Neural progenitor cell (in vitro differentiated cells): Measurements from ENCODE around the gene ZNF8. TPM values are rescaled to one million over a fixed set of nuclear protein-coding genes. Genes with fewer than 3 reads are reported as not detected.
"Not testable (repeated sequence)": the region's sequence is repeated elsewhere in the genome, so short reads cannot be mapped to it uniquely, and the experiment has no call there.

Experiments used
- DNase-seq: peaks from one replicate; pipeline ENCODE4 v3.0.0-alpha.2; 2016; ENCODE audit warnings: low spot score
- H2AFZ ChIP-seq: fragments of 200-600 bp; sonication (generic); replicated peaks from 2 replicates; pipeline ENCODE4 v1.6.1; 2016; ENCODE audit warnings: antibody characterized with exemption
- H3F3A ChIP-seq: fragments of 200-600 bp; sonication (generic); 2 replicates; pipeline ENCODE4 v1.6.1; 2016; ENCODE audit warnings: antibody characterized with exemption, low read depth
- H3K27ac ChIP-seq: fragments of 200-600 bp; sonication (generic); 2 replicates; pipeline ENCODE4 v1.5.1; 2016; ENCODE audit warnings: mild to moderate bottlenecking
- H3K27me3 ChIP-seq: fragments of 200-600 bp; sonication (generic); 2 replicates; pipeline ENCODE4 v1.6.1; 2016; ENCODE audit warnings: mild to moderate bottlenecking, moderate library complexity
- H3K36me3 ChIP-seq: fragments of 200-600 bp; sonication (generic); 2 replicates; pipeline ENCODE4 v1.5.1; 2016
- H3K4me1 ChIP-seq: fragments of 200-600 bp; sonication (generic); 2 replicates; pipeline ENCODE4 v1.6.1; 2016; ENCODE audit warnings: mixed run types
- H3K4me2 ChIP-seq: fragments of 200-600 bp; sonication (generic); 2 replicates; pipeline ENCODE4 v1.6.1; 2016
- H3K4me3 ChIP-seq: fragments of 200-600 bp; sonication (generic); 2 replicates; pipeline ENCODE4 v1.5.1; 2016
- H3K79me2 ChIP-seq: fragments of 200-600 bp; sonication (generic); 2 replicates; pipeline ENCODE4 v1.6.1; 2016; ENCODE audit warnings: low read depth
- H3K9ac ChIP-seq: fragments of 200-600 bp; sonication (generic); 2 replicates; pipeline ENCODE4 v1.6.1; 2016
- H3K9me3 ChIP-seq: fragments of 200-600 bp; sonication (generic); 2 replicates; pipeline ENCODE4 v1.5.1; 2016; ENCODE audit warnings: low read depth
- H4K20me1 ChIP-seq: fragments of 200-600 bp; sonication (generic); 2 replicates; pipeline ENCODE4 v1.6.1; 2016; ENCODE audit warnings: low read depth
- H3K27ac Mint-ChIP-seq: 3 replicates; pipeline ENCODE4 v1.8.0; 2021; ENCODE audit warnings: mixed read lengths
- H3K27me3 Mint-ChIP-seq: 2 replicates; pipeline ENCODE4 v1.8.0; 2022; ENCODE audit warnings: low read depth, mild to moderate bottlenecking, inconsistent platforms, moderate library complexity, mixed read lengths; ENCODE audit not compliant: insufficient read depth
- H3K36me3 Mint-ChIP-seq: 3 replicates; pipeline ENCODE4 v1.8.0; 2021; ENCODE audit warnings: mixed read lengths
- H3K4me1 Mint-ChIP-seq: 3 replicates; pipeline ENCODE4 v1.8.0; 2021; ENCODE audit warnings: mixed read lengths
- H3K4me3 Mint-ChIP-seq: 3 replicates; pipeline ENCODE4 v1.8.0; 2021; ENCODE audit warnings: mild to moderate bottlenecking, moderate library complexity, mixed read lengths
- H3K9me3 Mint-ChIP-seq: 3 replicates; pipeline ENCODE4 v1.8.0; 2020; ENCODE audit warnings: mixed read lengths
- EZH2 ChIP-seq: fragments of 200-600 bp; sonication (generic); IDR thresholded peaks from 2 replicates; pipeline ENCODE4 v1.6.1; 2017; ENCODE audit warnings: antibody characterized with exemption, mild to moderate bottlenecking, moderate library complexity
- EZH2phosphoT487 ChIP-seq: fragments of 200-600 bp; sonication (generic); IDR thresholded peaks from 2 replicates; pipeline ENCODE4 v1.6.1; 2017; ENCODE audit warnings: antibody characterized with exemption
- total RNA-seq: library from RNA; depleted of rRNA; stranded (reverse); fragments of >200 nt; gene quantifications from 2 replicates; pipeline ENCODE4 v1.2.3, GENCODE V29; 2015; ENCODE audit warnings: low replicate concordance
- TF ChIP-seq, protein P1 (sequence below): fragments of 200-600 bp; sonication (generic); IDR thresholded peaks from 2 replicates; pipeline ENCODE4 v1.5.1; 2017; ENCODE audit warnings: antibody characterized with exemption, mild to moderate bottlenecking

Gene ZNF8
- total RNA-seq, 1 donor from 2014 or later: 18.6 TPM

DNA sequence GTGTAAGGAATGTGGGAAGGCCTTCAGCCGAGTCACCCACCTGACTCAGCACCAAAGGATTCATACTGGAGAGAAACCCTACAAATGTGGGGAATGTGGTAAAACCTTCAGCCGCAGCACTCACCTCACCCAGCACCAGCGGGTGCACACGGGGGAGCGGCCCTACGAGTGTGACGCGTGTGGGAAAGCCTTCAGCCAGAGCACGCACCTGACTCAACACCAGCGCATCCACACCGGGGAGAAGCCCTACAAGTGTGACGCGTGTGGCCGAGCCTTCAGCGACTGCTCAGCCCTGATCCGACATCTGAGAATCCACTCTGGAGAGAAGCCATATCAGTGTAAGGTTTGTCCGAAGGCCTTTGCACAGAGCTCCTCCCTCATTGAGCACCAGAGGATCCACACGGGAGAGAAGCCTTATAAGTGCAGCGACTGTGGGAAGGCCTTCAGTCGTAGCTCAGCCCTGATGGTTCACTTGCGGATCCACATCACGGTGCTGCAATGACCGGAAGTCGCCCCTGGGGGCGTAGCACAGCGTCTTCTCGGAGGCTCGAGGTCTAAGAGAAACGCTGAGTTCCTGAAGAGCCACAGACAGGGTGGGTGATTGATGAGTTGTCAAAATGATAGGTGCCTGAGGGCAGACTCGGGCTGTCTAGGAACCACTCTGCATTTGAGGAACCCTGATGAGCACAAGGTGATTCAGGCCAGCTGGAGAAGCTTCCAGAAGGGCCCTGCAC lies 60.2 kb downstream of the ZNF8 start:
- H3F3A ChIP-seq: no peaks in the 10 kb centered on the region
- peaks cover 35% of the 10 kb centered on the region for H3K36me3 Mint-ChIP-seq

DNA sequence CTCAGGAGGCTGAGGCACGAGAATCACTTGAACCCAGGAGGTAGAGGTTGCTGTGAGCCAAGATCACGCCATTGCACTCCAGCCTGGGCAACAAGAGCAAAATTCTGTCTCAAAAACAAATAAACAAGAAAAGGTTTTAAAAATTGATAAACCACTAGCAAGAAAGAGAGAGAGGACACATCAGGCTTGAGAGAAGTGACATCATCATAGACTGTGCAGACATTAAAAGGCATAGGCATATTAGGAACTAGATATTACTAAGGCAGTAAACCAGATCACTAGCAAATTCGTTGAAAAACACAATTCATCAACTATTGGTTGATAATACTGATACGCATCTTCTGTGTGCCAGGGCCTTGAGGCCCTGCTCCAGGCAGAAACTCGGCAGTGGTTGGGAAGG lies 66.8 kb downstream of the ZNF8 start:
- no peak for DNase-seq
- H3K4me3 Mint-ChIP-seq: peak overlapping the region; percentile 88
- Histone ChIP-seq H3K36me3 (no peaks in the 10 kb centered on the region), H4K20me1 (no peaks in the 10 kb centered on the region), H3K9ac (no peak overlapping the region), H3K27me3 (peaks cover 16% of the 10 kb centered on the region), H3K4me1 (peaks cover 6% of the 10 kb centered on the region), H2AFZ (no peak overlapping the region), H3K27ac (no peak overlapping the region), H3K4me2 (no peak overlapping the region), H3K4me3 (no peak overlapping the region), H3K9me3 (no peaks in the 10 kb centered on the region), H3K79me2 (no peaks in the 10 kb centered on the region), H3F3A (no peaks in the 10 kb centered on the region)
- no peak overlapping the region for H3K27ac Mint-ChIP-seq
- H3K4me1 Mint-ChIP-seq: peaks cover 17% of the 10 kb centered on the region
- H3K36me3 Mint-ChIP-seq: peaks cover 12% of the 10 kb centered on the region
- H3K9me3 Mint-ChIP-seq: no peaks in the 10 kb centered on the region
- H3K27me3 Mint-ChIP-seq: peaks cover 17% of the 10 kb centered on the region
- TF ChIP-seq EZH2phosphoT487 (no peak), EZH2 (no peak)
- TF ChIP-seq, protein P1, sequence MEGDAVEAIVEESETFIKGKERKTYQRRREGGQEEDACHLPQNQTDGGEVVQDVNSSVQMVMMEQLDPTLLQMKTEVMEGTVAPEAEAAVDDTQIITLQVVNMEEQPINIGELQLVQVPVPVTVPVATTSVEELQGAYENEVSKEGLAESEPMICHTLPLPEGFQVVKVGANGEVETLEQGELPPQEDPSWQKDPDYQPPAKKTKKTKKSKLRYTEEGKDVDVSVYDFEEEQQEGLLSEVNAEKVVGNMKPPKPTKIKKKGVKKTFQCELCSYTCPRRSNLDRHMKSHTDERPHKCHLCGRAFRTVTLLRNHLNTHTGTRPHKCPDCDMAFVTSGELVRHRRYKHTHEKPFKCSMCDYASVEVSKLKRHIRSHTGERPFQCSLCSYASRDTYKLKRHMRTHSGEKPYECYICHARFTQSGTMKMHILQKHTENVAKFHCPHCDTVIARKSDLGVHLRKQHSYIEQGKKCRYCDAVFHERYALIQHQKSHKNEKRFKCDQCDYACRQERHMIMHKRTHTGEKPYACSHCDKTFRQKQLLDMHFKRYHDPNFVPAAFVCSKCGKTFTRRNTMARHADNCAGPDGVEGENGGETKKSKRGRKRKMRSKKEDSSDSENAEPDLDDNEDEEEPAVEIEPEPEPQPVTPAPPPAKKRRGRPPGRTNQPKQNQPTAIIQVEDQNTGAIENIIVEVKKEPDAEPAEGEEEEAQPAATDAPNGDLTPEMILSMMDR: no peak

More for the DNA sequence above, 60.2 kb downstream of the ZNF8 start:
- peak; percentile 55 for DNase-seq
- no peak overlapping the region for H3K4me3 ChIP-seq
- H3K4me2 ChIP-seq: no peak overlapping the region
- no peaks in the 10 kb centered on the region for H3K4me1 ChIP-seq
- H3K9me3 Mint-ChIP-seq: no peaks in the 10 kb centered on the region
- H3K9ac ChIP-seq: no peak overlapping the region
- TF ChIP-seq, protein P1: peak; percentile 54
- no peak for TF ChIP-seq EZH2phosphoT487
- H3K4me3 Mint-ChIP-seq: no peak overlapping the region
- H3K36me3 ChIP-seq: no peaks in the 10 kb centered on the region
- H2AFZ ChIP-seq: no peak overlapping the region
- H3K27me3 Mint-ChIP-seq: peaks cover 7% of the 10 kb centered on the region
- H3K27me3 ChIP-seq: no peaks in the 10 kb centered on the region
- H3K4me1 Mint-ChIP-seq: no peaks in the 10 kb centered on the region
- H3K27ac ChIP-seq: no peak overlapping the region
- no peak overlapping the region for H3K27ac Mint-ChIP-seq
- H3K9me3 ChIP-seq: no peaks in the 10 kb centered on the region
- no peaks in the 10 kb centered on the region for H3K79me2 ChIP-seq
- H4K20me1 ChIP-seq: no peaks in the 10 kb centered on the region

DNA sequence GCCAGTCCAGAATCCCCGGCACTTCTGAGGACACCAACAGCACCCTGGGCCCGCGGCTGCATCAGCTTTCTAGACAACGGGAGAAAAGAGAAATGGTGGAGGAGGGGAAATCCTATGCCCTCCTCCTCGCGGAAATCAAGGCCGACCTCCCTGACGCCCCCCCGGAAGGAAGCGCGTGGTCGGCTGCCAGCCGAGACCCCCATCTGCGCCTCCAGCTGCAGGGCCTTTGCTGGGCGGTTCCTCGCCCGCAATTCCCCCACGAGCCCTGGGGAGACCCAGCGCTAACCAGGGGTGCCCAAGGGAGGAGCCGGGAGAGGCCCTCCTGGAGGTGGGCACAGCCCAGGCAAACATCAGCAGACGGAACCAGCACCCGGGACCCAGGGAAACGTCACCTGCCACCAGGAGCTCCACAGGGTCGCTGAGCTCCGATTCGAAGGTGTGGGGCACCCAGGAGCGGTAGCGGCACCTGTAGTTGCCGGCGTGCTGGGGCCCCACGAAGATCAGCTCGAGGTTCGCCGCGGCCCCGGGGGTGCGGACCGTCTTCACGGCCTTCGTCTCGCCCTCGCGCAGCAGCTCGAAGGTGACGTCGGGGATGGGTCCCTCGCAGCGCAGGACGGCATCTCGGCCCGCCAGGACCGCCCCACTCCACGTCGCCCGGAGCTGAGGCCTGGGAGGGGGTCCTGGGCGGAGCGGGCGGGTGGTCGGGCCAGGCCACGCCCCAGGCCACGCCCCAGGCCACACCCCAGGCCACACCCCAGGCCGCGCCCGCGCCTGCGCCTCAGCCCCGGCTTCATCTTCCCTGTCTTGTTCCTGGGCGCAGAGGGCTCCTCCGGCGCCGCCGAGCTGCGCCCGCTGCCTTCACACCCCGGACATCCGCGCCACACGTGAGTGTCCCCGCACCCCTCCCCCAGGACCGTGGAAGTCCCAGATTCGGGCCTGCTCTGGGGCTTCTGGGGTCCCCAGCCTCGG lies 68.5 kb downstream of the ZNF8 start:
- Mint-ChIP-seq H3K4me1 (peaks cover 17% of the 10 kb centered on the region), H3K27me3 (peaks cover 26% of the 10 kb centered on the region), H3K27ac (no peak overlapping the region), H3K9me3 (no peaks in the 10 kb centered on the region), H3K36me3 (peaks cover 7% of the 10 kb centered on the region), H3K4me3 (peak overlapping the region; percentile 96)
- Histone ChIP-seq H3K27me3 (peaks cover 16% of the 10 kb centered on the region), H3K4me1 (peaks cover 6% of the 10 kb centered on the region), H3F3A (no peaks in the 10 kb centered on the region), H3K4me3 (peak overlapping the region; percentile 87), H3K9me3 (no peaks in the 10 kb centered on the region), H4K20me1 (no peaks in the 10 kb centered on the region), H2AFZ (peak overlapping the region; percentile 95), H3K79me2 (no peaks in the 10 kb centered on the region), H3K36me3 (no peaks in the 10 kb centered on the region), H3K4me2 (peak overlapping the region; percentile 95), H3K9ac (peak overlapping the region; percentile 40), H3K27ac (no peak overlapping the region)
- TF ChIP-seq EZH2phosphoT487: no peak
- TF ChIP-seq, protein P1: no peak
- no peak for TF ChIP-seq EZH2
- peak; percentile 89 for DNase-seq

DNA sequence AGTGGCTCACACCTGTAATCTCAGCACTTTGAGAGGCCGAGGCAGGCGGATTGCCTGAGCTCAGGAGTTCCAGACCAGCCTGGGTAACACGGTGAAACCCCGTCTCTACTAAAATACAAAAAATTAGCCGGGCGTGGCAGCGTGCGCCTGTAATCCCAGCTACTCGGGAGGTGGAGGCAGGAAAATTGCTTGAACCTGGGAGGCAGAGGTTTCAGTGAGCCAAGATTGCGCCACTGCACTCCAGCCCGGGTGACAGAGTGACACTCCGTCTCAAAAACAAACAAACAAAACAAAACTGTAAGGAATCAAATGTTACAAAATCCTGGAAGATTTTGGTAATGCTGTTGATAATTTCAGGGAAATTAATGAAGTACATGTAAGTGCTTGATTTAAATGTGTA lies 69.3 kb downstream of the ZNF8 start:
- peaks cover 17% of the 10 kb centered on the region for H3K4me1 Mint-ChIP-seq
- not testable (repeated sequence) for H3K27ac Mint-ChIP-seq, H3K27ac ChIP-seq, H3K9me3 Mint-ChIP-seq, DNase-seq, H3K4me1 ChIP-seq, H3F3A ChIP-seq, H3K36me3 Mint-ChIP-seq, H3K9me3 ChIP-seq, H3K79me2 ChIP-seq, H3K36me3 ChIP-seq, H4K20me1 ChIP-seq
- H3K4me2 ChIP-seq: peak overlapping the region; percentile 95
- peak overlapping the region; percentile 96 for H3K4me3 Mint-ChIP-seq
- peak overlapping the region; percentile 87 for H3K4me3 ChIP-seq
- H2AFZ ChIP-seq: peak overlapping the region; percentile 66
- H3K27me3 Mint-ChIP-seq: peaks cover 26% of the 10 kb centered on the region
- peak overlapping the region; percentile 40 for H3K9ac ChIP-seq
- H3K27me3 ChIP-seq: peaks cover 16% of the 10 kb centered on the region
